Tibial nerve (tissue), 4 donors: ENCODE measurements around the gene LAMC2.

Experiments
- CTCF ChIP-seq, 5 experiments: fragments of 200-600 bp in 3 of 5; fragments of 450-650 bp in 2 of 5; sonication (generic) in 3 of 5; IDR thresholded peaks; one replicate each; pipeline ENCODE4 v1.5.1; 2016 to 2019; ENCODE audit warnings: antibody characterized with exemption in 5 of 5, mild to moderate bottlenecking in 3 of 5, moderate library complexity in 2 of 5
- EP300 ChIP-seq, 2 donors: sonication (generic); formaldehyde crosslinking; IDR thresholded peaks; one replicate each; pipeline ENCODE4 v1.6.1; 2017; ENCODE audit warnings: antibody characterized with exemption in 2 of 2, mild to moderate bottlenecking in 1 of 2
- POLR2A ChIP-seq, 2 donors: fragments of 450-650 bp; IDR thresholded peaks; one replicate each; pipeline ENCODE4 v1.6.1; 2017; ENCODE audit warnings: antibody characterized with exemption in 2 of 2, mild to moderate bottlenecking in 2 of 2, moderate library complexity in 2 of 2

GRCh38 chr1:183165456-183165855 lies 20.6 kb upstream of the LAMC2 start:
- TF ChIP-seq POLR2A (IDR thresholded peaks at IDR 0.05): no peak
- TF ChIP-seq CTCF (IDR thresholded peaks at IDR 0.05): no peak
- TF ChIP-seq EP300 (IDR thresholded peaks at IDR 0.05): no peak
